Gastroesophageal sphincter (tissue), 4 donors: ENCODE results near the gene PARVG. TPM values are rescaled to one million over a fixed set of nuclear protein-coding genes. Genes with fewer than 3 reads are reported as not detected.

Experiments
- ATAC-seq: fragments of 150-250 bp; one replicate; pipeline ENCODE4 v1.9.1; 2016; ENCODE audit warnings: mild to moderate bottlenecking, moderate library complexity
- H3K27ac ChIP-seq, 4 donors: fragments of 200-600 bp; sonication (generic) in 3 of 4; 1 replicate in 3 of 4; 2 replicates in 1 of 4; pipeline ENCODE4 v1.5.1; 2016 to 2019
- H3K27me3 ChIP-seq: fragments of 200-600 bp; sonication (generic); one replicate; pipeline ENCODE4 v1.5.1; 2019
- H3K36me3 ChIP-seq, 2 donors: fragments of 200-600 bp; sonication (generic); one replicate each; pipeline ENCODE4 v1.5.1; 2019; ENCODE audit warnings: control low read depth in 1 of 2
- H3K4me1 ChIP-seq, 3 donors: fragments of 200-600 bp; sonication (generic); 1 replicate in 2 of 3; 2 replicates in 1 of 3; pipeline ENCODE4 v1.5.1; 2016 to 2019; ENCODE audit warnings: control low read depth in 2 of 3
- H3K4me3 ChIP-seq, 2 donors: fragments of 200-600 bp; sonication (generic); one replicate each; pipeline ENCODE4 v1.5.1; 2019; ENCODE audit warnings: mild to moderate bottlenecking in 1 of 2, moderate library complexity in 1 of 2
- H3K9me3 ChIP-seq, 3 donors: fragments of 200-600 bp; sonication (generic); one replicate each; pipeline ENCODE4 v1.5.1; 2017 to 2019; ENCODE audit warnings: control low read depth in 2 of 3
- EP300 ChIP-seq: sonication (generic); formaldehyde crosslinking; IDR thresholded peaks from one replicate; pipeline ENCODE4 v1.6.1; 2017; ENCODE audit warnings: antibody characterized with exemption, mild to moderate bottlenecking
- POLR2A ChIP-seq, 2 donors: fragments of 450-650 bp; IDR thresholded peaks; one replicate each; pipeline ENCODE4 v1.6.1; 2017; ENCODE audit warnings: antibody characterized with exemption in 2 of 2, mild to moderate bottlenecking in 2 of 2, moderate library complexity in 1 of 2
- POLR2AphosphoS5 ChIP-seq: sonication (generic); formaldehyde crosslinking; IDR thresholded peaks from one replicate; pipeline ENCODE4 v1.6.1; 2017; ENCODE audit warnings: antibody characterized with exemption
- WGBS, 2 donors: methylation state at CpG; one replicate each; pipeline ENCODE4 v1.1.5; 2018; ENCODE audit warnings: low coverage in 1 of 2; 5-methylcytosine and 5-hydroxymethylcytosine counted together
- total RNA-seq, 4 donors: library from RNA; depleted of rRNA; stranded (reverse); fragments of >200 nt; gene quantifications; one replicate each; pipeline ENCODE4 v1.1.0, GENCODE V29; 2016
- TF ChIP-seq, protein P1 (sequence below), 4 experiments: fragments of 200-600 bp in 2 of 4; fragments of 450-650 bp in 2 of 4; sonication (generic) in 1 of 4; IDR thresholded peaks; one replicate each; pipeline ENCODE4 v1.5.1; 2017 to 2019; ENCODE audit warnings: antibody characterized with exemption in 4 of 4, mild to moderate bottlenecking in 2 of 4, moderate library complexity in 2 of 4

The PARVG gene
- total RNA-seq, 4 donors from 2014 or later, result 7.0 to 18.2 (median 11.3) TPM

DNA sequence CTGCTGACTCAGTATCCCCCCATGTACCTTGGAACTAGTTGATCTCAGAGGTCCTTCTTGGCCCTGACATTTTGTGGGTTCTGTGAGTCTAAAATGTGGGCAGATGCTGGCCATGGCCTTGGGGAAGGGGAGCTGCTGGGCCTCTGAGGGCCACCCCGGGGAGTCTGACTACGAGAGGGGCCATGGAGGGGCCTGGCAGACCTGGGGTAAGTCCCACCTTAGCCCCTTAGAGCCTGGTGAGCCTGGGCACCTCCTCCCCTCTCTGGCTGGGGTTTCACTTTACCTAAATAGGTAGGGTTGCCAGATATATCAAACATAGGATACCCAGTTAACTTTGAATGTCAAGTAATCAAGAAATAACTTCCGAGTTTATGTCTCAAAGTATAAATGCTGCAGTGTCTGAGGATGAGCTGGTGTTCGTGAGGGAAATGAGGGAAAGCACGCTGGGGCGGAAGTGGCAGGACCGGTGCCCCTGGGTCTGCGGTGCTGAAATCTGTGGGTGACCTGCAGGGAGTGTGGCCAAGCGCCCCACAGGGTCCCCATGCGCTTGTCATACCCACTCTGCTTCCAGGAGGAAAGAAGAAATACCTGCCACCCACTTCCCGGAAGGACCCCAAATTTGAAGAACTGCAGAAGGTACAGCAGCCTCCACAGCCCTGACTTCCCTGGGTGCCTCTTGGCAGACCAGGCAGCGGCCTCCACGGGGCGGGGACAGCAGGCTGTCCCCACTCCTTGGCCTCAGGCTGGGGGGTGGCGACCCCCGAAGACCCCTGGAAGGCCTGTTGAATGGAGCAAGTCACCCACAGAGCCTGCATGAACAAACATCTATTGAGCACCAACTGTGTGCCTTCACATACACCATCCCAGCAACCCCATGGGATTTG is 4.8 kb downstream of the PARVG start:
- Histone ChIP-seq H3K36me3 (no peaks in the 10 kb centered on the region), H3K4me1 (no peaks in the 10 kb centered on the region), H3K4me3 (no peak overlapping the region), H3K27me3 (peaks cover 58% of the 10 kb centered on the region), H3K27ac (no peak overlapping the region), H3K9me3 (no peaks in the 10 kb centered on the region)
- no peak for TF ChIP-seq POLR2A (IDR thresholded peaks at IDR 0.05)
- no peak for TF ChIP-seq POLR2AphosphoS5
- no peak for TF ChIP-seq EP300
- 100% methylated on average over 2 to 3 of the region's 16 CpGs for WGBS, 2 donors
- no peak for ATAC-seq

DNA sequence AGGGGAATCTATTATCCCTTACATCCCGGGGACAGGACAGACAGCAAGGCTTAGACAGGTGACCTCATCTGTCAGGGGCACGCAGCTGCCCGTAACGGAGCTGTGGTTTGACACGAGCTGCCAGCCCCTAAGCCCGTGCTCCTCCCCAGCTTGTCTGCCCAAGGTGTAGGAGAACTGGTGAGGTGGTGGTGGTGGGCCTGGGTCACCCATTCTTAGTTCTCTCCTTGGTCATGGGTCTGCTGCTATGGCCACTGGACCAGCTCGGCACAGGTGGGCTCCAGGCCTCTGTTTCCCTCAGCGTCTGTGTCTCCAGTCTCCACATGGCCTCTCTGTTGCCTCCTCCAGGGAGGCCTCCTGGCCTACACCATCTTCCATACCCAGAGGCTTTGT is 5.4 kb downstream of the PARVG start:
- Histone ChIP-seq H3K4me1 (no peaks in the 10 kb centered on the region), H3K27me3 (peaks cover 53% of the 10 kb centered on the region), H3K9me3 (no peaks in the 10 kb centered on the region), H3K4me3 (no peak overlapping the region), H3K27ac (no peak overlapping the region), H3K36me3 (no peaks in the 10 kb centered on the region)
- TF ChIP-seq POLR2AphosphoS5 (no peak), POLR2A (IDR thresholded peaks at IDR 0.05) (no peak), EP300 (no peak)
- TF ChIP-seq, protein P1, sequence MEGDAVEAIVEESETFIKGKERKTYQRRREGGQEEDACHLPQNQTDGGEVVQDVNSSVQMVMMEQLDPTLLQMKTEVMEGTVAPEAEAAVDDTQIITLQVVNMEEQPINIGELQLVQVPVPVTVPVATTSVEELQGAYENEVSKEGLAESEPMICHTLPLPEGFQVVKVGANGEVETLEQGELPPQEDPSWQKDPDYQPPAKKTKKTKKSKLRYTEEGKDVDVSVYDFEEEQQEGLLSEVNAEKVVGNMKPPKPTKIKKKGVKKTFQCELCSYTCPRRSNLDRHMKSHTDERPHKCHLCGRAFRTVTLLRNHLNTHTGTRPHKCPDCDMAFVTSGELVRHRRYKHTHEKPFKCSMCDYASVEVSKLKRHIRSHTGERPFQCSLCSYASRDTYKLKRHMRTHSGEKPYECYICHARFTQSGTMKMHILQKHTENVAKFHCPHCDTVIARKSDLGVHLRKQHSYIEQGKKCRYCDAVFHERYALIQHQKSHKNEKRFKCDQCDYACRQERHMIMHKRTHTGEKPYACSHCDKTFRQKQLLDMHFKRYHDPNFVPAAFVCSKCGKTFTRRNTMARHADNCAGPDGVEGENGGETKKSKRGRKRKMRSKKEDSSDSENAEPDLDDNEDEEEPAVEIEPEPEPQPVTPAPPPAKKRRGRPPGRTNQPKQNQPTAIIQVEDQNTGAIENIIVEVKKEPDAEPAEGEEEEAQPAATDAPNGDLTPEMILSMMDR (IDR thresholded peaks at IDR 0.05), result no peak
- 80 to 88% methylated on average over 1 to 7 of the region's 8 CpGs for WGBS, 2 donors
- ATAC-seq, result no peak

DNA sequence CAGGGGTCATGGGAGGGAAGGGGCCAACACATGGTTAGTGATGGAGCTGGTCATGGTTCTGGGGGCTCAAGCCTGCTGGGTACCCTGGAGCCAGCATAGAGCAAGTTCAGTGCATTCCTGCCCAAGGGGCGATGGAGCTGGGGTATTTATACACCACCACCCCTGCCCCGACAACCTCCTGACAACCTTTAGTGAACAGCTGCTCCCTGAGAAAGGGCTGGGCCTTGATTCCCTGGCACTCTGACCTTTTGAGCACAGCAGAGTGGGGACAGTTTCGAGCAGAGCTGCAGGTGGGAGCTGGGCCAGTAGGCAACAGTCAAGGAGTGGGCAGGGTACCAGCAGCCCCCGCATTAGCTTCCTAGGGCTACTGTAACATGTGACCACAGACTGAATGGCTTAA is 6.0 kb downstream of the PARVG start:
- no CpG with 5 or more reads among the region's 4 CpGs for WGBS, 2 donors
- Histone ChIP-seq H3K4me1 (no peaks in the 10 kb centered on the region), H3K27me3 (peaks cover 47% of the 10 kb centered on the region), H3K4me3 (no peak overlapping the region), H3K36me3 (no peaks in the 10 kb centered on the region), H3K9me3 (no peaks in the 10 kb centered on the region), H3K27ac (no peak overlapping the region)
- no peak for TF ChIP-seq POLR2AphosphoS5
- ATAC-seq, result no peak

DNA sequence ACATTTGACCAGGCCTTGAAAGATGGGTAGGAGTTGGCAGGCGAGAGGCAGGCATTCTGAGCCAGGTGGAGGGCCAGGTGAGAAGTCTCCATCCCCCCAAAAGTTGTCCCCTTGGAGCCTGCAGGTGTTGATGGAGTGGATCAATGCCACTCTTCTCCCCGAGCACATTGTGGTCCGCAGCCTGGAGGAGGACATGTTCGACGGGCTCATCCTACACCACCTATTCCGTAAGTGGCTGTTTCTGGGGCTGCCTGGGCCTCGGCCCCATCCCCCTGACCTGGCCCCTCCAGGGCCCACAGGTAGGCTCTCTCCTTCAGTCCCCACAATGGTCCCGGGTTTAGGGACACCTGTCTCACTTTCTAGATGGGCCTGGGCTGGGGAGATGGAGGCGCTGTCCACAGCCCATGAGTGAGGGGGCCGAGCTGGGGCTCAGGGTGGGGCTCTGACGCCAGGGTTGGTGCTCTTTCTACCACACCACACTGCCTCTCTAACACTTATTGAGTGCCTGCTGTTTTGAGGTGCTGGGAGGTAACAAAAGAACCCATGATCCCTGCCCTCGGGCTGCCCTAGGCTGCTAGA is 7.0 kb downstream of the PARVG start:
- no peak for ATAC-seq
- Histone ChIP-seq H3K36me3 (no peaks in the 10 kb centered on the region), H3K27ac (no peak overlapping the region), H3K9me3 (no peaks in the 10 kb centered on the region), H3K4me3 (no peak overlapping the region), H3K4me1 (no peaks in the 10 kb centered on the region), H3K27me3 (peaks cover 47% of the 10 kb centered on the region)
- TF ChIP-seq POLR2AphosphoS5 (no peak), EP300 (no peak)
- WGBS, 2 donors, result 100% methylated on average over 3 to 4 of the region's 12 CpGs

DNA sequence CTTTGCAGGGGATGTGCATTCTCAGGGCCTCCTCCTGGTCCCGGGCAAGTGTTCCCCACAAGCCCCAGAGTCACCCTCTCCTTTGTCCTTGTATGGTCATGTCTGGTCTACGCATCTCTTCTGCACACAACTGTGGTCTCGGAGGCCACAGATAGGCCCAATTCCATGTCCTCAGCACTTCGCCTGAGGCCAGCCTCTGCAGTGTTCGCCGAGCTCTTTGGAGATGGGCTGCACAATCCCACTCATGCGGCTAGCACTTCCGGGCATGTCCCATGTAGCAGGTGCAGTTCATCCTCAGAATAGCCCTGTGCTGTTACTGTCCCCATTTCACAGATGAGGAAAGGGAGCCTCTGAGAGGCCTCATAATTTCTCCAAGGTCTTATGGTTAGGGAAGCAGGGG is 7.6 kb downstream of the PARVG start:
- Histone ChIP-seq H3K27ac (no peak overlapping the region), H3K9me3 (no peaks in the 10 kb centered on the region), H3K36me3 (no peaks in the 10 kb centered on the region), H3K4me3 (no peak overlapping the region), H3K4me1 (no peaks in the 10 kb centered on the region), H3K27me3 (peaks cover 44% of the 10 kb centered on the region)
- WGBS, 2 donors, result 100% methylated on average over 1 to 2 of the region's 8 CpGs
- TF ChIP-seq POLR2A (IDR thresholded peaks at IDR 0.05) (no peak), EP300 (no peak)
- TF ChIP-seq, protein P1 (IDR thresholded peaks at IDR 0.05), result no peak
- no peak for ATAC-seq

DNA sequence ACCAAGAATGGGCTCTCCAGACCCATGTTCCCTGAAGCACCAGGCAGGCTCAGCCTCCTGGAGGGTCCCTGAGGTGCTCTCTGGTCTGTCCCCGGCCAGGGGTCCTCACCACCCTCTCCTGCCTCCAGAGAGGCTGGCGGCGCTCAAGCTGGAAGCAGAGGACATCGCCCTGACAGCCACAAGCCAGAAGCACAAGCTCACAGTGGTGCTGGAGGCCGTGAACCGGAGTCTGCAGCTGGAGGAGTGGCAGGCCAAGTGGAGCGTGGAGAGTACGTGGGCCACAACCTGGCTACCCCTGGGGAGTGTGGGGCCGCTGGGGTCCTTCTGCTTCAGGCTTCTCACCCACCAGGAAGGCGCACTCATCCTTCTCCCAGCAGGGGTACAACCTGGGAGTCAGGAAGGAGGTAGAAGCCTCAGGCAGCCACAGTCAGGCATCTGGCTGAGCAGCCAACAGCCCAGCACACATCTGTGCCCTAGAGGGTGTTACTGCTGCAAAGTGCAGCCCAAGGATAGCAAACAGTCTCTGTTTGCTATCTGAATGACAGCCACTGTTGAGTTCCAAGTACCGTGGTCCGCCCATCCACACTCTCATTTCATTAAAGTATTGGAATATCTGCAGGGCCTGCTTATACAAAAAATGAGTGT is 8.4 kb downstream of the PARVG start:
- Histone ChIP-seq H3K9me3 (no peaks in the 10 kb centered on the region), H3K4me3 (no peak overlapping the region), H3K27ac (no peak overlapping the region), H3K27me3 (peaks cover 48% of the 10 kb centered on the region), H3K36me3 (no peaks in the 10 kb centered on the region), H3K4me1 (no peaks in the 10 kb centered on the region)
- WGBS, 2 donors, result no CpG with 5 or more reads among the region's 12 CpGs
- TF ChIP-seq, protein P1 (IDR thresholded peaks at IDR 0.05), result no peak
- TF ChIP-seq POLR2AphosphoS5 (no peak), POLR2A (IDR thresholded peaks at IDR 0.05) (no peak), EP300 (no peak)
- no peak for ATAC-seq
